ENCODE measurements around the gene SLC25A29.

SLC25A29 gene

DNA sequence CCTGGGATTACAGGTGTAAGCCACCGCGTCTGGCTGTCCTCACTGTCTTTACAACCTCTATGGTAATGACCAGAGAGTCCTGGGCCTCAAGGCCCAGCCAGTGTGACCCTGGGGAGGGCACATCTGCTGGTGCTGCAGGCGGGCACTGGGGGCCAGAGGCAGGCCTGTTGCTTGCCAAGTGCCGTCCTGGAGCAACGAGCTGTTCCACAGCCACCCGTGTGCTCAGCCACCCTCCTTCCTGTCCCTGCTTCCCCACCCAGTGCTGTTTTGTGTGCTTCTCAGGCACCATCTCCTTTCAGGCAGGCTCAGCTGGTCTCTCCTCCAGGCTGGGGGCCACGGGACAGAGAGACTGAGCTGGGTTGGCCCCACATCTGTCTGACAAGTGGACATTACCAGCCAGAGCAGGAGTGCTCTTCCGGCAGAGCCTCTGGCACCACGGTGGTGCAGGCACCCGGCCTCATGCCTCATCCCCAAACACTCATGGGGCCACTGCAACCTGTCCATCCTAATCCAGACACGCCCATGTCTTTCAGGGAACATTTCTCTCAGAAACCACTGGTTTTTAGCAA, 25.9 kb upstream of the SLC25A29 start:
- DNase-seq (ENCODE audit: low read depth in 2 of 2) = no peak

GRCh38 chr14:100330388-100330931, 24.2 kb upstream of the SLC25A29 start:
- no peak for DNase-seq (ENCODE audit: low read depth in 2 of 2)

- no peak for DNase-seq (ENCODE audit: low read depth in 2 of 2)
Observed at GRCh38 chr14:100330007-100330344, 23.7 kb upstream of the SLC25A29 start.

DNA sequence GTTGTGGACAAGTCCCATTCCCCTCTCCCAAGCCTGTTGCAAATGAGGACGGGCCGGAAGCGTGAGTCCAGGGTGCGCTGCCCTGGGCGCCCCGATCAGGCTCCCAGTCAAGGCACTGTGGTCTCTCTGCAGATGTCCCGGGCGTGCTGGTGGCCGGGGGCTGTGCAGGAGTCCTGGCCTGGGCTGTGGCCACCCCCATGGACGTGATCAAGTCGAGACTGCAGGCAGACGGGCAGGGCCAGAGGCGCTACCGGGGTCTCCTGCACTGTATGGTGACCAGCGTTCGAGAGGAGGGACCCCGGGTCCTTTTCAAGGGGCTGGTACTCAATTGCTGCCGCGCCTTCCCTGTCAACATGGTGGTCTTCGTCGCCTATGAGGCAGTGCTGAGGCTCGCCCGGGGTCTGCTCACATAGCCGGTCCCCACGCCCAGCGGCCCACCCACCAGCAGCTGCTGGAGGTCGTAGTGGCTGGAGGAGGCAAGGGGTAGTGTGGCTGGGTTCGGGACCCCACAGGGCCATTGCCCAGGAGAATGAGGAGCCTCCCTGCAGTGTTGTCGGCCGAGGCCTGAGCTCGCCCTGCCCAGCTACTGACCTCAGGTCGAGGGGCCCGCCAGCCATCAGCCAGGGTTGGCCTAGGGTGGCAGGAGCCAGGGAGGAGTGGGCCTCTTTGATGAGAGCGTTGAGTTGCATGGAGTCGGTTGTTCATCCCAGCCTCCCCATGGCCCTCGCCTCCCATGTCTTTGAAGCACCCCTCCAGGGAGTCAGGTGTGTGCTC, 23.2 kb upstream of the SLC25A29 start:
- no peak for DNase-seq (ENCODE audit: low read depth in 2 of 2)

GRCh38 chr14:100328495-100329163, 22.4 kb upstream of the SLC25A29 start:
- no peak for DNase-seq (ENCODE audit: low read depth in 2 of 2)

GRCh38 chr14:100327128-100327527, 20.9 kb upstream of the SLC25A29 start:
- DNase-seq (ENCODE audit: low read depth in 2 of 2) = no peak

DNA sequence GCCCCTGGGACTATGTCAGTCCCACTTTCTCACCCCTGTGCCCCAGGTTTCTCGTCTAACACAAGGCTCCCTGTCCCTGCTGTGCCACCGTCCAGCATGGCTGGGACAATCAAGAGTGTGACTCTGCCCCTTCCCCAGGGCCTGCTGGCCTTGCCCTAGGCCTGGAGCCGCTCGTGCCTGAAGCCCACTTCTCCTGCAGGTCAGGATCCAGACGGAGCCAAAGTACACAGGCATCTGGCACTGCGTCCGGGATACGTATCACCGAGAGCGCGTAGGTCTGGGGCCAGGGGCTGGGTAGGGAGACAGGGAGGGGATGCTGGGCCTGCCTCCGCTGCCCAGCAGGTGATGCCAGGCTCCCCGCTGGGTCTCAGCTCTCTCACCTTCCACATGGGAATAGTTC, 19.7 kb upstream of the SLC25A29 start:
- no peak for DNase-seq (ENCODE audit: low read depth in 2 of 2)

GRCh38 chr14:100325231-100325632, 19.0 kb upstream of the SLC25A29 start:
- no peak for DNase-seq (ENCODE audit: low read depth in 2 of 2)

DNA sequence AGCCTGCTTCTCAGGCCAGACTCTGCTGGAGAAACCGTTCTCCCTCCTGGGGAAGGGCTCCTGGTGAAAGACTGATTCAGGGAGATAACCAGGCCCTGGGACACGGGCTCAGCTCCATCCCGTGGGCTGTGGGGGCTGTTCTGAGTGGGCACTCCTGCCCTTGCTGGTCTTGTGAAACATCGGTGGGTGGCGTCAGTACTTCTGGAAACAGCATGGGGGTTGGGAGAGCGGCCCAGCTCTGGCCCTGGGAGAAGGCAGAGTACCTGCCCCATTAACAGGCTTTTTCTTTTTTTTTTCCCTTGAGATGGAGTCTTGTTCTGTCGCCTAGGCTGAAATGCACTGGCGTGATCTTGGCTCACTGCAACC, 17.7 kb upstream of the SLC25A29 start:
- DNase-seq (ENCODE audit: low read depth in 2 of 2) = no peak

GRCh38 chr14:100323121-100323941, 17.1 kb upstream of the SLC25A29 start, which contains the start of gene SLC25A47:
Gene SLC25A47, plus strand, starts transcription at chr14:100323339. Its CDS starts 76 bp downstream, at chr14:100323415.
- no peak for DNase-seq (ENCODE audit: low read depth in 2 of 2)

DNA sequence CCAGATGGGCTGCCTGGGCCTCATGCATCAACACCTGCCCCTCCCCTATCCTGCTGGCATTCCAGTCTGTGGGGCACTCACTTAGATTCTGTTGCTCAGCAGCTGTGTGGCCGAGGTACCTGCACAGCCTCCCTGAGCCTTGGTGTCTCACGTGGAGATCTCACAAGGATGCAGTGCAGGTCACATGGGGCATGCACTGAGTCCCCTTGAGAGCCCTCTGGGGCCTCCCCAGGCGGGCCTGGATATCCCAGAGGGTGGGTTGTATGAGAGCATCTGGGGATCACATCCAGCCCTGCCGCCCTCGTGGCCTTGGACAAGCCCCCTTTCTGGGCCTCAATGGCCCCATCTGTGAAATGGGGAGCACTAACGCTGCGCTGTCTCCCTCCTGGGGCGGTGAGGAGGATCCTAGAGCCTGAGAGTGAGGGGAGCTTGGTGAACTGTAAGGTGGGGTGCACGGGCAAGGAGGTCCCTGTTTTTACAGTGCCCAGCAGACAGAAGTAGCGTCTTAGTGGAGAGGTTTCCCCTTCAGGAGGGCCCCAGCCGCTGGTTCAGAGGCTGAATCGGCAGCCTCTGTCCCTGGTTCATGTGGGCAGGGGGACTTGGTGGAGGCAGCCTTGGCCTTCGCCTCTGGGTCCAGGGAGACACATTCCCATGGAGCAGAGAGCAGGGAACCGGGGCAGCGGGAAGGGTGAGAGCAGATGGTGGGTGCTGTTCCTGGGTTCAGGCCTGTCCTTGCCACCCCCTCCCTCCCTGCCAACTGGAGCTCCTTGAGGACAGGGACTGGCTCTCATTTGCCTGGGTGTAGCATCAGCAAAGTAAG, 16.1 kb upstream of the SLC25A29 start:
- no peak for DNase-seq (ENCODE audit: low read depth in 2 of 2)

DNA sequence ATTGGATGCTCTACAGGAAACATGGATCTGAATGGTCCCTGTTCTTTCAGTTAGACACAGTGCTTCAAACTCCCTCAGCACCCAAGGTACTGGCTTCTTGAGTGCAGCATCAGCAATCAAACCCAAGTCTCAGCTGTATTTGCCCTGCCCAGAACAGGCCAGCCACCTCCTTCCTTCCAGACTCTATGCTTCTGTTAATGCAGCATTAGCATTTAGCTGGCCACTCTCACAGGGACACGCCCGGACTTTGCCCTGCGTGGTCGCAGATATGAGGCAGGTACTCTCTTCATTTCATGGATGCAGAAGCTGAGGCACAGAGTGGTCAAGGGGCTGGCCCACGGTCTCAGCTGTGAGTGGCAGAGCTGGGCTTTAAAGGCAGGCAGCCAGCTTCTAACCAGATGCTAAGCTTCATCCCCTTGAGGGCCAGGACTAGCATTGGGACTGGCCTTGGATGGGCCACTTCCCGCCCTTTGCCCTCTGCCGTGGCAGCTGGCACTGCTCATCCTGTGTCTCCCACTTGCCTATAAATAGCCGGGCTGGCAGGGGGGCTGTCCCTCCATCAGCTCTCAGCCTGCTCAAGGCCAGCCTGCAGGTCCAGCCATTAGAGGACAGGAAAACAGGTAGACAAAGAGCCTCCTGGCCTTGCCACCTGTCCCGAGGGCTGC, 15.4 kb upstream of the SLC25A29 start:
- DNase-seq (ENCODE audit: low read depth in 2 of 2) = no peak

DNA sequence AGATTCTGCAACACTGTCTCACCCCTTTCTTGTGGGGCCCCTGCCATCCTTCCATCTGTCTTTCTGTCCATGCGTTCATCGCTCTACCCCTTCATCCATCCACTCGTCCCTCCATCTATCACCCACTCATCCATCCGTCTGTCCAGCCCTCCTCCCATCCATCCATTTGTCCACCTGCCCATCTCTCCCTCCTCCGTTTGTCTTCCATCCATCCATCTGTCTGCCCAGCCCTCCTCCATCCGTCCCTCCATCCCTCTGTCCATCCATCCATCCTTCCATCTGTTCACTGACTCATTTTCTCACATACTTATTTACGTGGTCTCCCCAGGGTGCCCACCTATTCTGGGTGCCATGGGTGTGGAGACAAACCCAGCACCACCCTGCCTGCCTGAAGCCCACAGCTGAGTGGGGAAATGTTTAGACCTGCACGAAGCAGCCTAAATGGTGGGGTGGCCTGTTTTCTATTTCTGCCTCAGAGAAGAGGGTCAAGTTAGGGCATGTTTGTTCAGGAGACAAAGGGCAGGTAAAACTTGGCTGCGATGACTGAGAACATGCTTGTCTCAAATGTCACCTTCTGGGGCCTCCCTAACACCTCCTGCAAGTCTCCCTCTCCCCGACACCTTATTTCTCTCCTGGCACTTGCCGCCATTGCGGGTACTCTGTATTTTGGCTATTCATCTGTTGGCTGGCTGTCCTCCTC, 14.1 kb upstream of the SLC25A29 start:
- no peak for DNase-seq (ENCODE audit: low read depth in 2 of 2)

- peak in 1 of 2 experiments; percentile 8 for DNase-seq (ENCODE audit: low read depth in 2 of 2)
Observed at GRCh38 chr14:100317912-100318808, 11.9 kb upstream of the SLC25A29 start.

DNA sequence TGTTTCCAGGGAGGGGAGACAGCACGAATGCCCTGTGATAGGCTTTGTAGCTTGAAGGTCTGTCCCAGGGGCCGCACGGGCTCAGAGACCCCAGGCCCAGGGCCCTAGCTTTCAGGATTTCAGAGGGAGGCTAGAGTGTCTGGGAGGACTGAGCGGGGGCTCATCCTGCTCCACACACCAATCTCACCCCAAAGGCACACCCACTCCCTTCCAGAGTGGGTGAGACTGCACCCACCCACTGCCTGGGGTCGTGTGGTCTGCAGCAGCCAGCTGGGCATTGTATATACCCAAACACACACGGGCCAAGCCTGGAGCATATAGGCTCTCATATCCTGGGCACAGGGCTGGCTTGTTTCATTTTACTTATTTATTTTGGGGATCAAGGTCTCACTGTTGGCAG, 11.1 kb upstream of the SLC25A29 start:
- DNase-seq (ENCODE audit: low read depth in 2 of 2) = no peak

GRCh38 chr14:100314724-100315123, 8.5 kb upstream of the SLC25A29 start:
- no peak for DNase-seq (ENCODE audit: low read depth in 2 of 2)

DNA sequence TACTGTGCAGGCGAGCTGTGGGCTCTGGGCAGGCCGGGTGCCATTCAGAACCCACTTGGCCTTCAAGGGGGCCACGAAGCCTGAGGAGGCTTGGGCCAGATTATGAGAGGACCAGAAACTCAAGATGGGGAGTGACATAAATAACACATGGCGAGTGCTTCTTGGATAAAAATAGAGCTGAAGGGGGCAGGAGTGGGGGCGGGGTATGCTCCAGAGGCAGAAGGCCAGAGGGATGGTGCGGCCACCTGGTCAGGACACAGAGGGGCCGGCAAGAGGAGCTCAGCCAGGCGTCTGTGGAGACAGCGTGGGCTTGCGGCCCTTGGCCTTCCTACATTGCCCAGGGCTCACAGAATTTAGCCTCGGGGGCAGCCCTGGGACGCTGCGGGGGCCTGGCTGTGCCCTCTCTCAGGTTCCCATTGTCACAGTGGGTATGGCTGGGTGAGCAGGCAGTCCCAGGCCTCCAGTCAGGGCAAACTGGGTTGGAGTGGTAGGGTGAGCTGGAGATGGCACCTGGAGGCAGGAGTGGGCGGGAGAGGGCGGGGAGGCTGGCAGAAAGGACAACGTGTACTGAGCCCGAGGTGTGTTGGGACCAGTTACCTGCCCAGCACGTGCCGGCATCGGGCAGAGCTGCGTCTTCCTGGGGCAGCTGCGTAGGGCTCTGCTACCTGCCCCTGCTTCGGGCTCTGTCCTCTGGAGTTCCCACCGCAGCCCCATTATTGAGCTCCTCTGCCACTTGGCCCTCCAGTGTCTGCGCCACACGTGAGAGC, 7.4 kb upstream of the SLC25A29 start:
- no peak for DNase-seq (ENCODE audit: low read depth in 2 of 2)

DNA sequence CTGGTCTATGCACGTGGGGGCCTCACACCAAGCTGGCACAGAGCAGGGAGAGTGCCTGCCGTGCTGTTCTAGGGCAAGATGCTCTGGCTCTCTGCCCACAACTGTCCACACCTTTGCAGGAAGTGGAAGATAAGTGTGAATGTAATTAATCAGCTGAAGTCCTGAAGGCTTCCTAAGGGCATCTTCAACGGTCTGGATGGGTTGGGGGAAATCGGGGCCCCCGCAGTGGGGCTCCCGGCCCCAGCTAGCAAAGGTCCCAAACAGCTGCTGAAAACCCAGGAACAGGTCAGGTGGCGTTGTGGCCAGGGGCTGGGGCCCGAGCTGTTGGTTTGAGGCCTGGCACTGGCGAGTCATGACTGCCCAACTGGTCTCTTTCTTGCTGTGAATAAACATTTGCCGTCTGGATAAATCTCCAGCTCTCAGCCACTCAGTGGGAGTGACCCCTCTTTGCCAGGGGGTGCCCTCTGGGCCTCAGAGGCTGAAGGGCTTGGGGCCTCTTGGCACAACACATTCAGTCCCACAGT, 6.7 kb upstream of the SLC25A29 start:
- no peak for DNase-seq (ENCODE audit: low read depth in 2 of 2)
